Measurements from ENCODE around the gene FAM118A. TPM values are rescaled to one million over a fixed set of nuclear protein-coding genes. Genes with fewer than 3 reads are reported as not detected.

The FAM118A gene
- total and polyA plus RNA-seq, 2 of the 8 experiments (the other 6 are each of a cell fraction or from before 2014, with no cell fraction given), result 8.5 to 18.6 TPM

GRCh38 chr22:45268958-45269844, 40.5 kb upstream of the FAM118A start:
- H3K4me1 ChIP-seq (replicated peaks in 1 of 4; ENCODE audit: control insufficient read depth in 3 of 4, insufficient read depth in 4 of 4, low read length in 3 of 4), result peaks cover 5 to 10% (median 7%) of the 10 kb centered on the region in 4 experiments; a peak in 6 of 7 replicates
- peak overlapping the region; percentile 84 for H4K5ac ChIP-seq (ENCODE audit: insufficient read length, low read depth, low read length)
- H3K27me3 ChIP-seq (replicated peaks in 1 of 4; ENCODE audit: control insufficient read depth in 3 of 4, extremely low read depth in 1 of 4, insufficient read depth in 3 of 4, low read length in 3 of 4), result peaks cover 0 to 10% (median 8%) of the 10 kb centered on the region in 4 experiments; a peak in 5 of 7 replicates
- WGBS, 2 experiments (ENCODE audit: extremely low coverage in 1 of 2, insufficient coverage in 1 of 2, insufficient read length in 1 of 2, insufficient replicate concordance in 2 of 2, low coverage in 1 of 2, low lambda C conversion rate in 2 of 2, missing lambda C conversion rate in 1 of 2), result 5% methylated on average over 38 of the region's 60 CpGs; no CpG with 5 or more reads in 1 of the 2 experiments
- H3K18ac ChIP-seq (ENCODE audit: extremely low read depth, low read length), result peak overlapping the region; percentile 96
- peak overlapping the region; percentile 46; the same call in 1 of the 2 replicates for H2BK15ac ChIP-seq (ENCODE audit: low read length)
- peak overlapping the region; percentile 80; the same call in 1 of the 2 replicates for H2BK12ac ChIP-seq (ENCODE audit: low read depth, low read length)
- H2BK5ac ChIP-seq (ENCODE audit: low read depth, low read length), result peak overlapping the region; percentile 85; the same call in 1 of the 2 replicates
- ChIA-PET CTCF (ENCODE audit: partially characterized antibody) (interaction anchor here (1.0 to 2.3 kb wide), 6 partner anchors 36 to 285 kb away, joined by 3 to 6 read pairs (median 3); no protein-coding TSS in a partner anchor), POLR2A (ENCODE audit: partially characterized antibody) (interaction anchor here (0.6 kb wide), 1 partner anchor 39 kb away, joined by 3 read pairs; no protein-coding TSS in a partner anchor)
- no peaks in the 10 kb centered on the region for H3K79me2 ChIP-seq (ENCODE audit: control insufficient read depth in 1 of 2, insufficient read depth in 2 of 2, low read length in 2 of 2)
- peak overlapping the region; percentile 75 for H3K56ac ChIP-seq (replicated peaks; ENCODE audit: insufficient read length, low read depth, low read length)
- no peak overlapping the region for H2BK20ac ChIP-seq (ENCODE audit: low read length)
- peak in 1 of 2 experiments; percentile 97 for DNase-seq (ENCODE audit: low read depth in 1 of 2, low spot score in 2 of 2)
- no peak for FAIRE-seq
- H3K4ac ChIP-seq (replicated peaks; ENCODE audit: insufficient read length, low read depth, low read length), result peak overlapping the region; percentile 14
- no peak overlapping the region for H3K23ac ChIP-seq (ENCODE audit: insufficient read length)
- no peak overlapping the region; the same call in 1 of the 2 replicates for H3K27ac ChIP-seq (ENCODE audit: low read depth, low read length)
- peak overlapping the region; percentile 64 to 97 for H3K4me2 ChIP-seq (ENCODE audit: insufficient read depth in 1 of 2, low read depth in 2 of 2, low read length in 2 of 2)
- H3K9me3 ChIP-seq (ENCODE audit: insufficient read depth in 2 of 2, low read depth in 1 of 2, low read length in 1 of 2), result no peaks in the 10 kb centered on the region
- H4K8ac ChIP-seq (ENCODE audit: extremely low read depth, insufficient read depth, low read length), result peak overlapping the region; percentile 81
- peak overlapping the region; percentile 55 for H2BK120ac ChIP-seq (replicated peaks; ENCODE audit: low read depth, low read length)
- no peak overlapping the region for H3K14ac ChIP-seq (ENCODE audit: insufficient read length)
- peak overlapping the region; percentile 57 to 98 (median 62) for H3K4me3 ChIP-seq (ENCODE audit: extremely low read depth in 1 of 4, insufficient read depth in 2 of 4, low read depth in 3 of 4, low read length in 4 of 4)
- H3K79me1 ChIP-seq (ENCODE audit: low read depth, low read length), result no peaks in the 10 kb centered on the region
- no peak overlapping the region for H2AK5ac ChIP-seq (ENCODE audit: low read depth, low read length)
- no peaks in the 10 kb centered on the region for H4K20me1 ChIP-seq (replicated peaks in 1 of 2; ENCODE audit: control insufficient read depth in 1 of 2, insufficient read depth in 2 of 2, low read length in 2 of 2)
- H3K9ac ChIP-seq (replicated peaks in 1 of 4; ENCODE audit: extremely low read depth in 1 of 4, low read depth in 3 of 4, low read length in 3 of 4), result peak overlapping the region in 2 of 4 experiments; percentile 51 to 68; a peak in 3 of 7 replicates
- H3K23me2 ChIP-seq (ENCODE audit: low read depth, low read length), result peaks cover 9% of the 10 kb centered on the region; the same call in 1 of the 2 replicates
- no peaks in the 10 kb centered on the region for H3K36me3 ChIP-seq (ENCODE audit: control insufficient read depth in 2 of 4, insufficient read depth in 4 of 4, low read length in 3 of 4)
- peak overlapping the region; percentile 52 for H4K91ac ChIP-seq (replicated peaks; ENCODE audit: insufficient read length, low read length)
- H2AFZ ChIP-seq (ENCODE audit: low read length), result peak overlapping the region; percentile 89
- TF ChIP-seq CTCF (IDR thresholded peaks at IDR 0.05; ENCODE audit: control extremely low read depth in 1 of 3, insufficient read depth in 1 of 3, low read depth in 1 of 3, low read length in 3 of 3) (peak; percentile 72 to 93 (median 90)), MAX (IDR thresholded peaks at IDR 0.05) (peak; percentile 76), EGR1 (IDR thresholded peaks at IDR 0.05; ENCODE audit: borderline replicate concordance, low read depth, low read length) (peak; percentile 80; the same call in 1 of the 2 replicates), E2F6 (IDR thresholded peaks at IDR 0.05) (peak; percentile 55), KDM4A (IDR thresholded peaks at IDR 0.05; ENCODE audit: low read depth, low read length, severe bottlenecking) (no peak), TCF12 (IDR thresholded peaks at IDR 0.05; ENCODE audit: low read depth, low read length) (no peak), CREB1 (IDR thresholded peaks at IDR 0.05) (no peak)
